Progenitor cell of endocrine pancreas (in vitro differentiated cells): ENCODE data around the gene CSRP2. TPM values are rescaled to one million over a fixed set of nuclear protein-coding genes. Genes with fewer than 3 reads are reported as not detected.

ENCODE experiments used
- DNase-seq: peaks from one replicate; pipeline ENCODE4 v3.0.0; 2021; ENCODE audit warnings: low spot score; ENCODE audit not compliant: unreplicated experiment
- H3K27ac Mint-ChIP-seq: 2 replicates; pipeline ENCODE4 v1.8.0; 2021; ENCODE audit warnings: mild to moderate bottlenecking, moderate library complexity, mixed read lengths
- H3K27me3 Mint-ChIP-seq: 2 replicates; pipeline ENCODE4 v1.8.0; 2021; ENCODE audit warnings: mixed read lengths
- H3K36me3 Mint-ChIP-seq: 2 replicates; pipeline ENCODE4 v1.8.0; 2022; ENCODE audit warnings: mixed read lengths; ENCODE audit not compliant: insufficient read depth
- H3K4me1 Mint-ChIP-seq: 2 replicates; pipeline ENCODE4 v1.8.0; 2021; ENCODE audit warnings: low read depth, mixed read lengths
- H3K4me3 Mint-ChIP-seq: 2 replicates; pipeline ENCODE4 v1.8.0; 2021; ENCODE audit warnings: low read depth, mild to moderate bottlenecking, moderate library complexity, mixed read lengths
- H3K9me3 Mint-ChIP-seq: 2 replicates; pipeline ENCODE4 v1.8.0; 2021; ENCODE audit warnings: low read depth, mixed read lengths
- total RNA-seq: library from RNA; stranded (reverse); gene quantifications from 2 replicates; pipeline ENCODE4 v1.2.1, GENCODE V29; 2021
- TF ChIP-seq, protein P1 (sequence below): fragments of 200-600 bp; sonication (generic); IDR thresholded peaks from one replicate; pipeline ENCODE4 v1.5.0; 2021; ENCODE audit warnings: antibody characterized with exemption, mild to moderate bottlenecking; ENCODE audit not compliant: unreplicated experiment

Gene CSRP2
- total RNA-seq, 1 donor from 2014 or later = 96.1 TPM

DNA sequence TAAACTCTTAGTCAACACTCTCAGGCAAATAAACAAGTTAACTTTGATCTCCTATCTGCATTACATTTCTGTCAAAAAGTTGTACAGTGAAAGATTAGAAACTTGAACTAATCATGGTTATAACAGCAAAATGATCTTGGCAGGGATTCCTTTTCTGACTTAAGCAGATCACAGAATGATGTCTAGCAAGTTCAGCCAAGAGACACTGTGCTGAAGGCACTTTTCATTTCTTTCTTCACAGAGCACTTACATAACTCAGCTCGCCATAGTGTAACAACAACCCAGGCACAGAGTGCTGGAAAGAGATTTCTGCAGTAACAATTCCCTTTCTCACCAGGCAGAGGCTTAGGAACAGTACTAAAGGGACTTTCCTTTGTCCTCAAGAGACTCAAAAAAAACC lies 19.6 kb upstream of the CSRP2 start:
- Mint-ChIP-seq H3K4me3 (no peak overlapping the region), H3K9me3 (peaks cover 6% of the 10 kb centered on the region), H3K27me3 (no peaks in the 10 kb centered on the region), H3K4me1 (no peaks in the 10 kb centered on the region), H3K27ac (no peak overlapping the region), H3K36me3 (no peaks in the 10 kb centered on the region)
- TF ChIP-seq, protein P1, sequence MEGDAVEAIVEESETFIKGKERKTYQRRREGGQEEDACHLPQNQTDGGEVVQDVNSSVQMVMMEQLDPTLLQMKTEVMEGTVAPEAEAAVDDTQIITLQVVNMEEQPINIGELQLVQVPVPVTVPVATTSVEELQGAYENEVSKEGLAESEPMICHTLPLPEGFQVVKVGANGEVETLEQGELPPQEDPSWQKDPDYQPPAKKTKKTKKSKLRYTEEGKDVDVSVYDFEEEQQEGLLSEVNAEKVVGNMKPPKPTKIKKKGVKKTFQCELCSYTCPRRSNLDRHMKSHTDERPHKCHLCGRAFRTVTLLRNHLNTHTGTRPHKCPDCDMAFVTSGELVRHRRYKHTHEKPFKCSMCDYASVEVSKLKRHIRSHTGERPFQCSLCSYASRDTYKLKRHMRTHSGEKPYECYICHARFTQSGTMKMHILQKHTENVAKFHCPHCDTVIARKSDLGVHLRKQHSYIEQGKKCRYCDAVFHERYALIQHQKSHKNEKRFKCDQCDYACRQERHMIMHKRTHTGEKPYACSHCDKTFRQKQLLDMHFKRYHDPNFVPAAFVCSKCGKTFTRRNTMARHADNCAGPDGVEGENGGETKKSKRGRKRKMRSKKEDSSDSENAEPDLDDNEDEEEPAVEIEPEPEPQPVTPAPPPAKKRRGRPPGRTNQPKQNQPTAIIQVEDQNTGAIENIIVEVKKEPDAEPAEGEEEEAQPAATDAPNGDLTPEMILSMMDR = no peak
- DNase-seq = no peak

DNA sequence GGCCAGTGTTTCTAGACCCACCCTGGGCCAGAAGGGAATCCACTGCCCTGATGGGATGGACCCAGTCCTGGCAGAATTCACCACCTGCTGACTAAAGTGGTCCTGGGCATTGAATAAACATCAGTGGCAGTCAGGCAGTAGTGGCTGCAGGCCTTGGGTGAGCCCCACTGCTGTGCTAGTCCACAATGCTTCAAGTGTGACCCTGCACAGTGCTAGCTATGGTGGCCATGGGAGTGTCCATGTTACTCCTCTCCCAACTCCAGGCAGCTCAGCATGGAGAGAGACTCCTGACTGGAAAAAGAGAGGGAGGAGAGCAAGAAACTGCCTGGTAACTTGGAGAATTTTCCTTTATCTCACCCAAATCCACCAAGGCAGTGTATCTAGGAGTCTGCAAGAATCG lies 17.5 kb upstream of the CSRP2 start:
- H3K4me1 Mint-ChIP-seq = no peaks in the 10 kb centered on the region
- peaks cover 6% of the 10 kb centered on the region for H3K9me3 Mint-ChIP-seq

DNA sequence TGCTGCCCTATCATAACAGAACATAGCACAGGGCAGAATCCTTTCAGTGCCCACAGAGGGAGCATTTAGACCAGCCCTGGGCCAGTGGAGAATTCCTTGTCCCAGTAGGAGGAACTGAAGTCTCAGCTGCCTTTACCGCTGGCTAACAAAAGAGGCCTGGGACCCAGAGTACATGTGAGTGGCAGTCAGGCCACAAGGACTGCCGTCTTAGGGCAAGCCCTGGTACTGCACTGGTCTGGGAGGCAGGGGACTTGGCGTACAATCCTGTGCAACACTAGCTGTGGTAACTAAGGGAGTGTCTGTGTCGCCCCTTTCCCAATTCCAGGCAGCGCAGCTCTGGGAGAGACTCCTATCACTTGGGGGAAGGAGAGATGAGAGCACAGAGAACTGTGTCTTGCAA lies 17.0 kb upstream of the CSRP2 start:
- TF ChIP-seq, protein P1 = no peak
- H3K36me3 Mint-ChIP-seq = no peaks in the 10 kb centered on the region
- H3K27me3 Mint-ChIP-seq = peaks cover 6% of the 10 kb centered on the region
- peaks cover 6% of the 10 kb centered on the region for H3K9me3 Mint-ChIP-seq
- no peak overlapping the region for H3K4me3 Mint-ChIP-seq
- no peak overlapping the region for H3K27ac Mint-ChIP-seq
- no peak for DNase-seq
- no peaks in the 10 kb centered on the region for H3K4me1 Mint-ChIP-seq

More for the DNA sequence above, 17.5 kb upstream of the CSRP2 start:
- no peak for DNase-seq
- peaks cover 6% of the 10 kb centered on the region for H3K27me3 Mint-ChIP-seq
- H3K27ac Mint-ChIP-seq = no peak overlapping the region
- TF ChIP-seq, protein P1 = no peak
- H3K36me3 Mint-ChIP-seq = no peaks in the 10 kb centered on the region
- no peak overlapping the region for H3K4me3 Mint-ChIP-seq

DNA sequence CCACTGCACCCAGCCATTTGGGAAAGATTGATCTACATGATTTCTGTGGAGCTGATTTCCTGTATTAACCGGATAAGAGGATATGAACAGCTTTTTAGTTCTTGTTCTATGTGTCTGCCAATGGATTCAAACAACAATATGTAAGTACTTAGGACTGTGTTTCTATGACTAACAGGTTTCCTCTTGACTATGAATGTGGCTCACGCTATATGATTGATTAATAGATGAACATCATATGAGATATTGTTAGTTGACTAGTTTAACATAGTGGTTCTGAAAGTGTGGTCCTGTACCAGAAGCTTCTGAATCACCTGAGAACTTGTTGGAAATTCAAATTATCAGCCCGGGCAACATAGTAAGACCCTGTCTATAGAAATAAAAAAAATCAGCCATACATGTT lies 12.8 kb upstream of the CSRP2 start:
- H3K36me3 Mint-ChIP-seq = no peaks in the 10 kb centered on the region
- H3K4me1 Mint-ChIP-seq = no peaks in the 10 kb centered on the region
- peaks cover 6% of the 10 kb centered on the region for H3K27me3 Mint-ChIP-seq
- no peak overlapping the region for H3K4me3 Mint-ChIP-seq
- peaks cover 5% of the 10 kb centered on the region for H3K9me3 Mint-ChIP-seq
- TF ChIP-seq, protein P1 = no peak
- DNase-seq = no peak
- no peak overlapping the region for H3K27ac Mint-ChIP-seq

DNA sequence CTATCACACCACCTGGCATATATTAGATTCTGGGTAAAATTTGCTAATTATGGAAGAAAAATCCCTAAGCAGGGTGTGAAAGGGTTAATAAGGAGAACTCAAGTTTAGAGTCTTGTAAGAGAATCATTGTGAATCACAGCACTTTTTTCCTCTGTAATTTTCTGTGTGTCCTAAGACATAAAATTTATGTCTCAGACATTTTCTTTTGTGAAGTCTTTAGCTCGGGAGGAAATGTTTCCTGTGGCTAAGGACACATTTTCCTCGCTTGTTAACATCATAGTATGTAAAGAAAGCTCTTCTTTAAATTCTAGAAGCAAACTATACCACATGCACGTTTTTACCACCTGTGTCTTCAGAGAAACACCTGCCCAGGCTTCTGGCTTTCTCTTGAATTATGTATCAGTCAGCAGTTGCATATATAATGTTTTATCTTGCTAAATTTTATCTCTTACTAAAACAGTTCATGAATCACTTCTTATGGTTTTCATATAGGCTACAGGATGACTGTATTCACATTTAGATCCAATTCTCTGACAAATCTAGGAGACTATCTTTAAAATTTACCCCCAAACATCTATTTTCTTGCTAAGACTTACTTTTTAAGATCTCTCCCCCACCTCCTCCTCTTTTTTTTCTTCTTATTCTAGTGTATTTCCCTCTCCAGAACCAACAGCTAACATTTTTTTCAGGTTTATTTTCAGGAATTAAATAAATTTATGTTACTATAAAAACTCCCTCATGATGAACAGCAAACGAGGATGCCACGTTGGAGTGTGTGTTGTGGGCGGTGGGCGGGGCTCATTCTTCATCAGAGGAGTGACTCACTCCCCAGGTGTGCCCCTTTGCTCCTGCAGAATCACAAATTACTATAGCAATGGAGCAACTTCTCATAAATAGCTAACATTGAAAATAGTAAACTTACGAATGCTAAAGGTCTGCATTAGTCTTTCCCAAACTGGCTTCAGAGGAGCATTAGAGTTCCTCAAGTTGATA lies 11.6 kb upstream of the CSRP2 start:
- TF ChIP-seq, protein P1 = no peak
- H3K4me1 Mint-ChIP-seq = no peaks in the 10 kb centered on the region
- H3K9me3 Mint-ChIP-seq = peaks cover 4% of the 10 kb centered on the region
- H3K36me3 Mint-ChIP-seq = no peaks in the 10 kb centered on the region
- no peak for DNase-seq
- H3K27me3 Mint-ChIP-seq = peaks cover 6% of the 10 kb centered on the region
- H3K27ac Mint-ChIP-seq = no peak overlapping the region
- no peak overlapping the region for H3K4me3 Mint-ChIP-seq
